Heart left ventricle (tissue), 13 donors: ENCODE measurements around the gene GPRIN1.

Experiments
- CTCF ChIP-seq, 12 donors: fragments of 200-600 bp; sonication (generic) in 4 of 12; IDR thresholded peaks; one replicate each; pipeline versions ENCODE4 v1.5.0 to v1.8.0; 2018 to 2022; ENCODE audit warnings: antibody characterized with exemption in 12 of 12, mild to moderate bottlenecking in 5 of 12
- POLR2A ChIP-seq, 2 donors: fragments of 450-650 bp; IDR thresholded peaks; one replicate each; pipeline ENCODE4 v1.6.1; 2017; ENCODE audit warnings: antibody characterized with exemption in 2 of 2, mild to moderate bottlenecking in 2 of 2, moderate library complexity in 2 of 2
- donor health status: ischemic (EF 13 %, LVEDD 7.1; RV severe dilation, severe dysfunction).
- donor health status: DM: no; HTN: yes; CAD: no.
- donor health status: DM: no; HTN: no; CAD: no.
- donor health status: ischemic (EF 25% LVEDD 6.9; RV normal size, moderate dysfunction).
- donor health status: ischemic (EF 25% LVEDD 5.7; RV mildly dilated, moderate dysfunction).
- donor health status: ischemic (EF 35%, LVEDD 5.7; RV mildly dilated, moderate dysfunction).
- donor health status: nonischemic (EF 11% LVEDD 7.7; RV severe dilation, severe dysfunction).
- donor health status: DM: yes; HTN: yes; CAD: no.
- donor health status: PGD.
- donor health status: ischemic (EF 29% LVEDD 5.4; RV normal size, mild dysfunction).
- donor health status: nonischemic (EF 23%, LVEDD 6.1; RV moderate dilation, normal function).

DNA sequence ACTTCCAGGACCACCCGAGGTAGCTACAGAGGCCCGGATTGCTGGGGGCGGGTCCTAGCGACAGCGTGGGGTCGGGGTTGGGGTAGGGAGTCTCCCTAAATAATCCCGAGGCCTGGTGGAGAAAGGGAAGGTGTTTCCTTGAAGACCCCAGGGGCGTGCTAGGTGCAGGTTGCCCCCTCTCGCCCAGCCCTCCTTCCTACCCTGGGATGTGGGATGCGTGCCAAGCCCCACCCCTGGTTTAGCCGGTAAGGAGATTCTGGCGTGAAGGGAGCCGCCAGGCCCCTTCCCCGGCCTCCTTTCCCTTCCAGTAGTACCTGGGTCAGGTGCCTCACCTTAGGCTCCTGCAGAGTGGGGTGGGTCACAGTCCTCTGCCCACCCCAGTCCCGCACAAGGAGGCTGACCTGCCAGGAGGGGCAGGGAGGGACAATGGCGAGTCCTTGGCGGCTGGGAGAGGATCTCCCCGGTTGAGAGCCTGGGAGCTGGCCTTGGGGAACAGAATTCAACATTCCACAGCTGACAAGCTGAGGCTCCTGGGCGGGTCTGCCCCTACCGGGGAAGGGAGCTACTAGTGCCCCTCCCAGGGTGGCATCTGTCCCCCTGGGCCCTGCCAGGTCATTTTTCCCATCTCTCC is 38.0 kb upstream of the GPRIN1 start:
- TF ChIP-seq CTCF (IDR thresholded peaks at IDR 0.05) (no peak), POLR2A (IDR thresholded peaks at IDR 0.05) (no peak)
